Measurements from ENCODE around the gene PKLR.
A peak's percentile ranks its signal among the peaks of the same experiment; 100 is the strongest.

Gene PKLR

DNA sequence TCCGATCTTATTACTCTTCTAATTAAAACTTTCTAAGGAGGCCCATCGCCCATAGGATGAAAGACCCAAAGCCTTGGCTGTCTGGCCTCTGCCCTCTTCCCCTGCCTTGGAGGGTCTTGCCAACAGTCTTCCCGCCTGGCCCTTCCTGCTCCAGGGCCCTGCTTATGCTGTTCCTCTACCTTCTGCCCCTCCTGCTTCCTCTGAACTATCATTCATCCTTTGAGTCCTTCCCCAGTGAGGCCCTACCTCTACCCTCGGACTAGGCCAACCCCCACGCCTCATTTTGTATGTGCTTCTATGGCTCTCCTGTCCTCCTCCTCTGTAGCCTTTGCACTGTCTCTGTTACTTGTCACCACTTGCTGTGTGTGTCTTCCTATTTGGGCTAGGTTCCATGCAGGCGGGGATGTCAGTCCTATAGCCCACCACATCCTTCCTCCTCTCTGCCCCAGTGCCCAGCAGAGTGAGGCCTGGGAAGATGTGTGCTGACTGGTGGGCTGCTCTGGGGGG is 24.8 kb upstream of the PKLR start:
- no peak for DNase-seq (ENCODE audit: low read depth, low spot score)
- no peak for TF ChIP-seq EZH2 (IDR thresholded peaks at IDR 0.05)
- Histone ChIP-seq H3K36me3 (ENCODE audit: insufficient read depth, low read length) (peaks cover 14% of the 10 kb centered on the region), H3K9me3 (ENCODE audit: low read depth, low read length) (no peaks in the 10 kb centered on the region), H3K27ac (no peak overlapping the region), H3K9ac (ENCODE audit: insufficient read length) (no peak overlapping the region), H3K4me3 (no peak overlapping the region)

DNA sequence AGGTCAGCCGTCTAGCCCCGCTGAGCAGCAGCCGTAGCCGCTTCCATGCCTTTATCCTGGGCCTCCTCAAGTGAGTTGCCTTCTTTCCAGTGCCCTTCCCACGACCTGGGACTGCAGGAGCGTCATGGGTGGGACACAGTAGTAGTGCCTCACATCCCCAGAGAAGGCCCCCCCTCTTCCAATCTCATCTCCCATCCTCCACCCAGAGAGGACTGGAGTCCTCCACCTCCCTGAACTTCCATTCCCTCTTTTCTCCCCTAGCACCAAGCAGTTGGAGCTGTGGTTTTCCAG is 24.3 kb upstream of the PKLR start:
- no peak overlapping the region for H3K27ac ChIP-seq
- peak overlapping the region; percentile 84; the same call in 1 of the 2 replicates for H3K4me3 ChIP-seq
- no peak overlapping the region for H3K9ac ChIP-seq (ENCODE audit: insufficient read length)
- TF ChIP-seq FOXP2 (optimal IDR thresholded peaks at IDR 0.05; ENCODE audit: control extremely low read depth, extremely low read length, insufficient read depth), result no peak
- TF ChIP-seq POLR2AphosphoS5 (IDR thresholded peaks at IDR 0.05; ENCODE audit: borderline replicate concordance, low read depth, low read length), result no peak
- no peak for TF ChIP-seq EZH2 (IDR thresholded peaks at IDR 0.05)
- no peak for DNase-seq (ENCODE audit: low read depth, low spot score)
- peaks cover 9% of the 10 kb centered on the region for H3K36me3 ChIP-seq (ENCODE audit: insufficient read depth, low read length)
- H3K9me3 ChIP-seq (ENCODE audit: low read depth, low read length), result no peaks in the 10 kb centered on the region

DNA sequence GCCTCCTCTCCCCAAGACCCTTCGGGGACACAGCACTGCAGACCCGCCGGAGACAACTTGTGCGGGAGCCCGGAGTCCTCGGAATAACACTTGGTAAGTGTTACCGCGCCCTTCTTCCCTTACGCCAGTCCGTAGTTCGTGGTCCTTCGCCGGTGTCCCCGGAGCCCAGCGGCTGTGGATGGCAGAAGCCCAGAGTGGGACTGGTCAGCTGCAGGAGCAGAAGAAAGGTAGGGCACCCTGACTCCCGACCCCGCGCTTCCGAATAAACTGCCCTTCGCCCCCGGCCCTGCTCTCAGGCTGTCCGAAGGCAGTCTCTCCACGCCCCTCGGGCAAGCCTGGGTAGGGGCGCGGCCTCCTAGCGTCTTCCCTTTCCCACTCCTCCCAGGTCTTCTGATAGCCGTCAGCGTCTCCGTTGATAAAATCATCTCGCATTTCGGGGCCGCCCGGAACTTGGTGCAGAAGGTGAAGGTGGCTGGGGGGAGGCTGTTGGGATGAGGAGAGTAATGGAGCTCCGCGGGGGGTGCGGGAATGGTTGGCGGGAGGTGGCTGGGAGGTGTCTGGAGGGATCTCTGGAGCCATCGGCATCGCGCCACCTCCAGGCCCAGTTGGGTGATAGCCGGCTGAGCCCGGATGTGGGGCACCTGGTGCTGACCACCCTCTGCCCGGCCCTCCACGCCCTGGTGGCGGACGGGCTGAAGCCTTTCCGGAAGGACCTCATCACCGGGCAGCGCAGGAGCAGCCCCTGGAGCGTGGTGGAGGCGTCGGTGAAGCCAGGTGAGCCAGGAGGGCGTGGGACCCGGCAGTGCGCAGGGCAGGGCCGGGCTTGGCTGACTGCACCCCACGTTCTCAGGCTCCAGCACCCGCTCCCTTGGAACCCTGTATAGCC is 23.7 kb upstream of the PKLR start:
- no peak overlapping the region for H3K27ac ChIP-seq
- H3K36me3 ChIP-seq (ENCODE audit: insufficient read depth, low read length), result peaks cover 3% of the 10 kb centered on the region; the same call in 1 of the 2 replicates
- H3K4me3 ChIP-seq, result peak overlapping the region; percentile 84
- TF ChIP-seq EZH2 (IDR thresholded peaks at IDR 0.05), result no peak
- TF ChIP-seq FOXP2 (optimal IDR thresholded peaks at IDR 0.05; ENCODE audit: control extremely low read depth, extremely low read length, insufficient read depth), result no peak
- TF ChIP-seq POLR2AphosphoS5 (IDR thresholded peaks at IDR 0.05; ENCODE audit: borderline replicate concordance, low read depth, low read length), result no peak
- no peak for DNase-seq (ENCODE audit: low read depth, low spot score)
- H3K9me3 ChIP-seq (ENCODE audit: low read depth, low read length), result no peaks in the 10 kb centered on the region
- peak overlapping the region; percentile 82 for H3K9ac ChIP-seq (ENCODE audit: insufficient read length)

DNA sequence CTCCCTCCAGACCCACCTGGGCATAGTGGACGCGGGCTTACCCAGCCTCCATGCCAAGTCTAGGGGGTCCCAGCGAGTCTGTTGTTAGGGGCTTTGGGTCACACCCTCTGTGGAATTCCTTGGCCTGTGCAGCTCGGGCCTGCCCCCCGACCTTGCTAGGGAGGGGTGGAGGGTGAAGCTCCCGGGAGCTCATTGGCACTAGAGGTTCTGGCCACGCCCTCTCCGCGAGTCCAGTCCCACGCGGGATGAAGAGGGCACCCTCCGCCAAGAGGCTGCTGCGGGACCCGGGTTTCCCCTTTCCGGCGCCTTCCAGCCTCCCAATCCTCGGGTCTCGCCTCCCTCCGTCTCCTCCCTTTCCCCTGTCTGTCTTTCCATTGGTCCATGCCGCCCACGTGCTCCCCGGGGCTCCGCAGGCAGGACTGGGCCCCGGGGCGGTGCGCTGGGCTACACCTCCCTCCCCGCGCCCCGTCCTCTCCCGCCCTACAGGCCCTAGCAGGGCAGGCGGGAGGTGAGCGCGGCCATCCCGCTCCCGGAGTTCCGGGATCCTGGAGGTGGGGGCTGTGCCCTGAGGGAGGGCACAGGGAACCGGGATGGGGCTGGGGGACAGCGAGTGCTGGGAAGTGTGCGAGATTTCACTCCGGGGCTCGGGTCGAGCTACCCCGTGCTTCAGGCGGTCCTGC is 22.9 kb upstream of the PKLR start:
- H3K4me3 ChIP-seq, result peak overlapping the region; percentile 84
- peak overlapping the region; percentile 47; the same call in 1 of the 2 replicates for H3K27ac ChIP-seq
- peak; percentile 59 for DNase-seq (ENCODE audit: low read depth, low spot score)
- TF ChIP-seq FOXP2 (optimal IDR thresholded peaks at IDR 0.05; ENCODE audit: control extremely low read depth, extremely low read length, insufficient read depth) (no peak), POLR2AphosphoS5 (IDR thresholded peaks at IDR 0.05; ENCODE audit: borderline replicate concordance, low read depth, low read length) (peak; percentile 81; the same call in 1 of the 2 replicates), EZH2 (IDR thresholded peaks at IDR 0.05) (no peak)
- peaks cover 1% of the 10 kb centered on the region for H3K36me3 ChIP-seq (ENCODE audit: insufficient read depth, low read length)
- peak overlapping the region; percentile 82 for H3K9ac ChIP-seq (ENCODE audit: insufficient read length)
- no peaks in the 10 kb centered on the region for H3K9me3 ChIP-seq (ENCODE audit: low read depth, low read length)

DNA sequence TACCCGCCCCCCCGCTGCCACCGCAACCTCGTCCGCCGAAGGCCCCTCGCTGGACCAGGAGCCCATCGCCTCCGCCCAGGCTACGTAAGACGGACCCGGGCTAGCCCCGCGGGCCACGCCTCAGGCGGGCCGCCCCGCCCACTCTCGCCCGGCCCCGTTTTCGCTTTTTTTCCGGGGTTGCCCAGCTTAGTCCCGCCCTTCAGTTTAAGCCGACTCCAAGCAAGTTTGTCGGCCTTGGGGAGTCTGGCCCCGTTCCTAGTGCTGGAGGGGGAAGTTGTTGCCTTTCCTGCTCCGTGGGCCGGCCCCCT is 22.4 kb upstream of the PKLR start:
- TF ChIP-seq EZH2 (IDR thresholded peaks at IDR 0.05) (no peak), FOXP2 (optimal IDR thresholded peaks at IDR 0.05; ENCODE audit: control extremely low read depth, extremely low read length, insufficient read depth) (no peak), POLR2AphosphoS5 (IDR thresholded peaks at IDR 0.05; ENCODE audit: borderline replicate concordance, low read depth, low read length) (no peak)
- Histone ChIP-seq H3K9me3 (ENCODE audit: low read depth, low read length) (no peaks in the 10 kb centered on the region), H3K36me3 (ENCODE audit: insufficient read depth, low read length) (peaks cover 6% of the 10 kb centered on the region), H3K4me3 (peak overlapping the region; percentile 84), H3K9ac (ENCODE audit: insufficient read length) (peak overlapping the region; percentile 62), H3K27ac (peak overlapping the region; percentile 47; the same call in 1 of the 2 replicates)
- peak; percentile 52 for DNase-seq (ENCODE audit: low read depth, low spot score)

DNA sequence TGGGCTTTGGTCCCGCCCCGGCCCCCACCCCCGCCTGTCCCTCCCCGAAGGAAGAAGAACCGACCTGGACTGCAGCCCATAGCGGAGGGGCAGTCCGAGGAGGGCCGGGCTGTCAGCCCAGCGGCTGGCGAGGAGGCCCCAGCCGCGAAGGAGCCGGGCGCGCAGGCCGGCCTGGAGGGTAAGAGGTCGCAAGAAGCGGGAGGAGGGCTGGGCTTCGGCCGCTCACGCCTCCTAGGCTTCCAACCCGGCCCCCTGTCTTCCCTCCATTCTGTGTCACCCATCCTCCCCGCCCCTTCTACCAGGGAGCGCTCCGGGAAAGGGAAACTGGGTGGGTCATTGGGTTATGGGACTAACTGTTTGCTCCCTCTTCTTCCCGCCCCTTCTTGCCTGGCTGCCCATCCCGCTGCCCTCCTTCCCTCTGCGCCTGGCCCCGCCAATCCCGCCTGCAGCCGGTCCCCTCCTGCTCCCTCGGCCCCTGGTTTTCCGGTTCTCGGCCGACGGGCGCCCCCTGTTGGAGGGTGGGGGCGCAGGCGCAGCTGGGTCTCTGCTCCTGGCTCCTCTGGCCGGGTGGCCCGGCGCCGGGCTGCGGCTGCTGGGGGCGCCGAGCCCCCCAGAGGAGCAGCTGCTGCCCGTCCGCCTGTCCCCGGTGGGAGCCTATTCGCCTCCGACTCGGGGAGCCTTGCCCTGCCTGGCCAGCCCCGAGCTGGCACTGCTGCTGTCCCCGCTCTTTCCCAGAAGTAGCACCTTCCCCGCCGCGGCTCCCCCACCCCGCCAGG is 21.9 kb upstream of the PKLR start:
- H3K9me3 ChIP-seq (ENCODE audit: low read depth, low read length), result no peaks in the 10 kb centered on the region
- DNase-seq (ENCODE audit: low read depth, low spot score), result no peak
- TF ChIP-seq EZH2 (IDR thresholded peaks at IDR 0.05), result no peak
- H3K4me3 ChIP-seq, result peak overlapping the region; percentile 84
- no peak overlapping the region for H3K27ac ChIP-seq
- peaks cover 11% of the 10 kb centered on the region for H3K36me3 ChIP-seq (ENCODE audit: insufficient read depth, low read length)
- peak overlapping the region; percentile 60 for H3K9ac ChIP-seq (ENCODE audit: insufficient read length)

DNA sequence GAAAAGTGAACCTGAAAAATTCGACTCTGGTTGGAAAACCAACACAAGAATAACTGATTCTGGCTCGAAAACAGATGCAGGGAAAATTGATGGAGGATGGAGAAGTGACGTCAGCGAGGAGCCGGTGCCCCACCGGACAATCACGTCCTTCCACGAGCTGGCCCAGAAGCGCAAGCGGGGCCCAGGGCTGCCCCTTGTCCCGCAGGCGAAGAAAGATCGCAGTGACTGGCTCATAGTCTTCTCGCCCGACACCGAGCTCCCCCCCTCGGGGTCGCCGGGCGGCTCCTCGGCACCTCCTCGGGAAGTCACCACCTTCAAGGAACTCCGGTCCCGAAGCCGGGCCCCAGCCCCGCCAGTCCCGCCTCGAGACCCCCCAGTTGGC is 21.3 kb upstream of the PKLR start:
- Histone ChIP-seq H3K9me3 (ENCODE audit: low read depth, low read length) (no peaks in the 10 kb centered on the region), H3K4me3 (peak overlapping the region; percentile 84), H3K27ac (no peak overlapping the region), H3K36me3 (ENCODE audit: insufficient read depth, low read length) (peaks cover 15% of the 10 kb centered on the region), H3K9ac (ENCODE audit: insufficient read length) (no peak overlapping the region)
- TF ChIP-seq EZH2 (IDR thresholded peaks at IDR 0.05) (no peak), POLR2AphosphoS5 (IDR thresholded peaks at IDR 0.05; ENCODE audit: borderline replicate concordance, low read depth, low read length) (no peak)
- DNase-seq (ENCODE audit: low read depth, low spot score), result no peak

DNA sequence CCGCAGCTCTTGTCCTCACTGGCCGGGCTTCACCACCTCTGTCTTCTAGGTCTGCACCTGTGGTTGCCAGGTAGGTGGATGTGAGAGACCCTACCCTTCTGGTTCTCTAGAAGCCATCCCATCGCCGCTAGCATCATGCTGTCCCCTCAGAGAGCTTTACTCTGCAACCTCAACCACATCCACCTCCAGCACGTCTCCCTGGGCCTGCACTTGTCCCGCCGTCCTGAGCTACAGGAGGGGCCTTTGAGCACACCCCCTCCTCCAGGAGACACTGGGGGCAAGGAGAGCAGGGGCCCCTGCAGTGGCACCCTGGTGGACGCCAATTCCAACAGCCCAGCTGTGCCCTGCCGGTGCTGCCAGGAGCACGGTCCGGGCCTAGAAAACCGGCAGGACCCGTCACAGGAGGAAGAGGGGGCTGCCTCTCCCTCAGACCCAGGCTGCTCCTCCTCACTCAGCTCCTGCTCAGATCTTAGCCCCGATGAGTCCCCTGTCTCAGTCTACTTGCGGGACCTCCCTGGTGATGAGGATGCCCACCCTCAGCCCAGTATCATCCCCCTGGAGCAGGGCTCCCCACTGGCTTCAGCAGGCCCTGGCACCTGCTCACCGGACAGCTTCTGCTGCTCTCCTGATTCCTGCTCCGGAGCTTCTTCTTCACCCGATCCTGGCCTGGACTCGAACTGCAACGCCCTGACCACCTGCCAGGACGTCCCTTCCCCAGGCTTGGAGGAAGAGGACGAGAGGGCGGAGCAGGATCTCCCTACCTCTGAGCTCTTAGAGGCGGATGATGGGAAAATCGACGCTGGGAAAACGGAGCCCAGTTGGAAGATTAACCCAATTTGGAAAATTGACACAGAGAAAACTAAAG is 20.6 kb upstream of the PKLR start:
- no peak overlapping the region for H3K9ac ChIP-seq (ENCODE audit: insufficient read length)
- peaks cover 21% of the 10 kb centered on the region for H3K36me3 ChIP-seq (ENCODE audit: insufficient read depth, low read length)
- no peak for TF ChIP-seq FOXP2 (optimal IDR thresholded peaks at IDR 0.05; ENCODE audit: control extremely low read depth, extremely low read length, insufficient read depth)
- no peak for TF ChIP-seq EZH2 (IDR thresholded peaks at IDR 0.05)
- TF ChIP-seq POLR2AphosphoS5 (IDR thresholded peaks at IDR 0.05; ENCODE audit: borderline replicate concordance, low read depth, low read length), result no peak
- H3K4me3 ChIP-seq, result peak overlapping the region; percentile 84
- H3K27ac ChIP-seq, result no peak overlapping the region
- DNase-seq (ENCODE audit: low read depth, low spot score), result no peak
- H3K9me3 ChIP-seq (ENCODE audit: low read depth, low read length), result no peaks in the 10 kb centered on the region
